Measurements from ENCODE around the gene MT2A.
"Not testable (repeated sequence)": the region's sequence is repeated elsewhere in the genome, so short reads cannot be mapped to it uniquely, and the experiment has no call there.

Gene MT2A

GRCh38 chr16:56621665-56622445, 13.5 kb downstream of the MT2A start:
- DNase-seq (ENCODE audit: low read depth), result not testable (repeated sequence)

- DNase-seq (ENCODE audit: low read depth), result not testable (repeated sequence)
These were observed 14.8 kb downstream of the MT2A start for GRCh38 chr16:56623184-56623583.

- no peak for DNase-seq (ENCODE audit: low read depth)
These were observed 15.3 kb downstream of the MT2A start for GRCh38 chr16:56623637-56624036.

- peak; percentile 86 for DNase-seq (ENCODE audit: low read depth)
These were observed 17.0 kb downstream of the MT2A start, which contains the start of gene MT1E for GRCh38 chr16:56625140-56625942. Gene MT1E, plus strand, starts transcription at chr16:56625781. Its CDS starts 71 bp downstream, at chr16:56625852.

GRCh38 chr16:56625943-56626654, 17.7 kb downstream of the MT2A start:
- DNase-seq (ENCODE audit: low read depth), result peak; percentile 82

- DNase-seq (ENCODE audit: low read depth), result no peak
These were observed 18.3 kb downstream of the MT2A start for GRCh38 chr16:56626685-56627084.

GRCh38 chr16:56628486-56629350, 20.3 kb downstream of the MT2A start:
- peak; percentile 40 for DNase-seq (ENCODE audit: low read depth)

GRCh38 chr16:56629531-56629930, 21.1 kb downstream of the MT2A start:
- no peak for DNase-seq (ENCODE audit: low read depth)

- no peak for DNase-seq (ENCODE audit: low read depth)
These were observed 21.8 kb downstream of the MT2A start for GRCh38 chr16:56630134-56630533.

- no peak for DNase-seq (ENCODE audit: low read depth)
These were observed 22.8 kb downstream of the MT2A start for GRCh38 chr16:56631197-56631596.

- peak; percentile 19 for DNase-seq (ENCODE audit: low read depth)
These were observed 23.4 kb downstream of the MT2A start for GRCh38 chr16:56631832-56632155.

- DNase-seq (ENCODE audit: low read depth), result peak; percentile 40
These were observed 23.9 kb downstream of the MT2A start, which contains the start of gene MT1M for GRCh38 chr16:56632156-56632847. Gene MT1M, plus strand, starts transcription at chr16:56632659. Its CDS starts 73 bp downstream, at chr16:56632732.

- DNase-seq (ENCODE audit: low read depth), result no peak
These were observed 24.5 kb downstream of the MT2A start for GRCh38 chr16:56632848-56633365.

- no peak for DNase-seq (ENCODE audit: low read depth)
These were observed 25.2 kb downstream of the MT2A start for GRCh38 chr16:56633535-56633934.

GRCh38 chr16:56634715-56635440, 26.5 kb downstream of the MT2A start:
- no peak for DNase-seq (ENCODE audit: low read depth)

- DNase-seq (ENCODE audit: low read depth), result no peak
These were observed 27.1 kb downstream of the MT2A start for GRCh38 chr16:56635441-56635967.

- no peak for DNase-seq (ENCODE audit: low read depth)
These were observed 28.4 kb downstream of the MT2A start for GRCh38 chr16:56636616-56637413.

- DNase-seq (ENCODE audit: low read depth), result peak; percentile 45
These were observed 29.7 kb downstream of the MT2A start, which contains the start of gene MT1A for GRCh38 chr16:56637814-56638750. Gene MT1A, plus strand, starts transcription at chr16:56638666. Its CDS starts 73 bp downstream, at chr16:56638739.

Measured in ELR (cell line).